Subcutaneous adipose tissue (tissue), 4 donors: ENCODE measurements around the gene PCBD2. TPM values are rescaled to one million over a fixed set of nuclear protein-coding genes. Genes with fewer than 3 reads are reported as not detected.

Source experiments
- CTCF ChIP-seq: fragments of 450-650 bp; IDR thresholded peaks from one replicate; pipeline ENCODE4 v1.5.1; 2016; ENCODE audit warnings: low read depth, mild to moderate bottlenecking, control low read depth, antibody characterized with exemption, moderate library complexity
- total RNA-seq, 4 donors: library from RNA; depleted of rRNA; stranded (reverse); fragments of >200 nt; gene quantifications; one replicate each; pipeline ENCODE4 v1.1.0, GENCODE V29; 2016

PCBD2 gene
- 1 to 10 TPM; 4.6 to 7.5 (median 6.6) TPM for total RNA-seq

- TF ChIP-seq CTCF = no peak
Measured at GRCh38 chr5:134904610-134905245, at the start of gene PCBD2. Gene PCBD2 (plus strand): TSS chr5:134905131. CDS start chr5:134905140, 9 bp downstream.

- no peak for TF ChIP-seq CTCF
Measured at GRCh38 chr5:134857401-134857800, 47.5 kb upstream of the PCBD2 start.

GRCh38 chr5:134864707-134865106, 40.2 kb upstream of the PCBD2 start:
- TF ChIP-seq CTCF = no peak

GRCh38 chr5:134873494-134873893, 31.4 kb upstream of the PCBD2 start:
- no peak for TF ChIP-seq CTCF

- no peak for TF ChIP-seq CTCF
Measured at GRCh38 chr5:134873987-134874830, 30.7 kb upstream of the PCBD2 start, which contains the start of gene TXNDC15. Gene TXNDC15 (plus strand): TSS chr5:134874371. CDS start chr5:134874428, 57 bp downstream.

GRCh38 chr5:134874831-134875655, 29.9 kb upstream of the PCBD2 start:
- no peak for TF ChIP-seq CTCF
